C4-2B (cell line): Measurements from ENCODE around the gene TRANK1.

Source experiments
- H3K27ac ChIP-seq: fragments of 450-650 bp; 2 replicates; pipeline ENCODE4 v1.5.1; 2017
- CTCF ChIP-seq: fragments of 450-650 bp; conservative IDR thresholded peaks from 2 replicates; pipeline ENCODE4 v1.5.1; 2017; ENCODE audit warnings: mild to moderate bottlenecking

Gene TRANK1

GRCh38 chr3:36777424-36778218 lies 167.2 kb downstream of the TRANK1 start:
- H3K27ac ChIP-seq, result no peak overlapping the region
- TF ChIP-seq CTCF, result no peak
